Neural progenitor cell (in vitro differentiated cells): ENCODE measurements around the gene AUNIP.

Source experiments
- CTCF ChIP-seq: fragments of 200-600 bp; sonication (generic); IDR thresholded peaks from 2 replicates; pipeline ENCODE4 v1.5.1; 2017; ENCODE audit warnings: antibody characterized with exemption, mild to moderate bottlenecking
- EZH2 ChIP-seq: fragments of 200-600 bp; sonication (generic); IDR thresholded peaks from 2 replicates; pipeline ENCODE4 v1.6.1; 2017; ENCODE audit warnings: antibody characterized with exemption, mild to moderate bottlenecking, moderate library complexity
- EZH2phosphoT487 ChIP-seq: fragments of 200-600 bp; sonication (generic); IDR thresholded peaks from 2 replicates; pipeline ENCODE4 v1.6.1; 2017; ENCODE audit warnings: antibody characterized with exemption

- TF ChIP-seq EZH2 (no peak), CTCF (no peak), EZH2phosphoT487 (no peak)
Observed at GRCh38 chr1:25896266-25896665, 37.0 kb upstream of the AUNIP start.
